Stomach (tissue), 9 donors: ENCODE results near the gene GTSF1L. TPM values are rescaled to one million over a fixed set of nuclear protein-coding genes. Genes with fewer than 3 reads are reported as not detected.

Source experiments
- DNase-seq, 2 donors: peaks; one replicate each; pipeline versions ENCODE4 v3.0.0 to v3.0.0-alpha.2; 2013 to 2019
- H3K27ac ChIP-seq, 5 donors: fragments of 200-600 bp in 4 of 5; sonication (generic) in 4 of 5; one replicate each; pipeline ENCODE4 v1.5.1; 2013 to 2019; ENCODE audit warnings: mild to moderate bottlenecking in 1 of 5, moderate library complexity in 1 of 5
- H3K27me3 ChIP-seq, 3 donors: fragments of 200-600 bp; sonication (generic); one replicate each; pipeline ENCODE4 v1.5.1; 2017 to 2019; ENCODE audit warnings: mixed run types in 1 of 3
- H3K36me3 ChIP-seq, 4 donors: fragments of 200-600 bp; sonication (generic); 1 replicate in 3 of 4; 2 replicates in 1 of 4; pipeline ENCODE4 v1.5.1; 2016 to 2019
- H3K4me1 ChIP-seq, 4 donors: fragments of 200-600 bp; sonication (generic); one replicate each; pipeline ENCODE4 v1.5.1; 2016 to 2019
- H3K4me3 ChIP-seq, 4 donors: fragments of 200-600 bp; sonication (generic) in 3 of 4; one replicate each; pipeline ENCODE4 v1.5.1; 2016 to 2019; ENCODE audit warnings: mild to moderate bottlenecking in 1 of 4
- H3K9me3 ChIP-seq, 4 donors: fragments of 200-600 bp; sonication (generic); one replicate each; pipeline ENCODE4 v1.5.1; 2016 to 2019
- CTCF ChIP-seq, 7 experiments: fragments of 450-650 bp in 4 of 7; fragments of 200-600 bp in 3 of 7; sonication (generic) in 3 of 7; IDR thresholded peaks; one replicate each; pipeline ENCODE4 v1.5.1; 2016 to 2019; ENCODE audit warnings: antibody characterized with exemption in 7 of 7, control low read depth in 2 of 7, mild to moderate bottlenecking in 1 of 7
- EP300 ChIP-seq: sonication (generic); formaldehyde crosslinking; IDR thresholded peaks from one replicate; pipeline ENCODE4 v1.6.1; 2017; ENCODE audit warnings: antibody characterized with exemption
- POLR2A ChIP-seq, 4 donors: fragments of 450-650 bp; IDR thresholded peaks; one replicate each; pipeline ENCODE4 v1.6.1; 2016; ENCODE audit warnings: antibody characterized with exemption in 4 of 4, control low read depth in 2 of 4, mild to moderate bottlenecking in 1 of 4, moderate library complexity in 1 of 4
- POLR2AphosphoS5 ChIP-seq, 3 donors: sonication (generic); formaldehyde crosslinking; IDR thresholded peaks; one replicate each; pipeline ENCODE4 v1.6.1; 2016; ENCODE audit warnings: antibody characterized with exemption in 3 of 3
- WGBS, 5 donors: extraction: QIAGEN DNeasy Blood & Tissue Kit in 3 of 5; methylation state at CpG; one replicate each; pipeline versions ENCODE4 v1.1.5 to v1.1.7; 2013 to 2018; 5-methylcytosine and 5-hydroxymethylcytosine counted together
- intact Hi-C: fragments of 100-400 bp; cut with DNase I; formaldehyde crosslinking; loops from one replicate; pipeline ENCODE4 v1.15.1; 2023; ENCODE audit warnings: low total_unique reads
- polyA plus RNA-seq, 3 donors: library from polyadenylated mRNA; stranded (reverse); fragments of 200-250 nt; gene quantifications; one replicate each; pipeline ENCODE4 v1.2.3, GENCODE V29; 2013
- total RNA-seq, 5 donors: library from RNA; depleted of rRNA; stranded (reverse); fragments of >200 nt; gene quantifications; one replicate each; pipeline versions ENCODE4 v1.1.0 to v1.2.3, GENCODE V29; 2014 to 2016
- donor health status: healthy with polysubstance abuse.
- donor health status: Bipolar disorder and iron deficiency.
- donor health status: healthy.

The GTSF1L gene
- total and polyA plus RNA-seq, 8 donors: not detected

DNA sequence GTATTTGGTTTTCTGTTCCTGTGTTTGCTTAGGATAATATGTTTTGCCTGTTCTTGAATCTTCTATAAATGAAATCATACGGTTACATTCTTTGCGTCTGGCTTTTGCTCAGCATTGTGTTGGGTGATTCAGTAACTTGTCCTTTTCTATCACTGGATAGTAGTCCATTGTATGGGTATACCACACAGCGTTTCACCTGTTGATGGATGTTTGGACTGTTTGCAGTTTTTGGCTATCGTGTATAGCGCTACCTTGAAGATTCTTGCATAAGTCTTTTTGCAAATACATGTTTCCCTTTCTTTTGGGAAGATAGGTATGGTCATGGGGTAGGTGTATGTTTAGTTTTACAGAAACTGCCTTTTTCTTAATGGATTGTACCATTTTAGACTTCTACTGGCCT, 50.4 kb downstream of the GTSF1L start:
- Histone ChIP-seq H3K27me3 (peaks cover 0 to 5% (median 0%) of the 10 kb centered on the region in 3 donors), H3K4me1 (no peaks in the 10 kb centered on the region), H3K36me3 (no peaks in the 10 kb centered on the region), H3K27ac (no peak overlapping the region), H3K4me3 (no peak overlapping the region), H3K9me3 (no peaks in the 10 kb centered on the region)
- WGBS, 5 donors: 92 to 96% (median 94%) methylated on average over 5 of the region's 5 CpGs
- no peak for DNase-seq
- TF ChIP-seq POLR2A (IDR thresholded peaks at IDR 0.05) (no peak), EP300 (no peak), CTCF (IDR thresholded peaks at IDR 0.05) (no peak), POLR2AphosphoS5 (IDR thresholded peaks at IDR 0.05) (no peak)
- intact Hi-C loops: no loop called here

Other genes with a start within 250 kb of the GTSF1L start
- 10 to 100 TPM in 3 of 5 donors, 1 to 10 TPM in 2; 8.2 to 28.7 (median 18.4) TPM for gene L3MBTL1, start 219.3 kb downstream of the GTSF1L start, total RNA-seq
- gene L3MBTL1, start 219.3 kb downstream of the GTSF1L start, polyA plus RNA-seq: 1 to 10 TPM in 2 of 3 donors, under 1 TPM in 1; 0.76 to 6.5 (median 1.7) TPM
- 100 to 1,000 TPM in 1 of 5 donors, 10 to 100 TPM in 4; 21.7 to 118 (median 51.4) TPM for gene SGK2, start 168.0 kb downstream of the GTSF1L start, total RNA-seq
- 10 to 100 TPM in 2 of 3 donors, 1 to 10 TPM in 1; 2.1 to 19.2 (median 15.3) TPM for gene SGK2, start 168.0 kb downstream of the GTSF1L start, polyA plus RNA-seq
- 10 to 100 TPM in 1 of 5 donors, 1 to 10 TPM in 2, under 1 TPM in 1, not detected in 1; 0.45 to 41.5 (median 6.4) TPM for gene IFT52, start 136.1 kb downstream of the GTSF1L start, total RNA-seq
- gene IFT52, start 136.1 kb downstream of the GTSF1L start, polyA plus RNA-seq: 10 to 100 TPM; 12.9 to 24.9 (median 17.6) TPM
- gene MYBL2, start 59.9 kb downstream of the GTSF1L start, total RNA-seq: 10 to 100 TPM in 1 of 5 donors, 1 to 10 TPM in 4; 4.3 to 25.1 (median 5.8) TPM
- 1 to 10 TPM; 4.1 to 9.5 (median 6.4) TPM for gene MYBL2, start 59.9 kb downstream of the GTSF1L start, polyA plus RNA-seq
- gene TOX2, start 187.8 kb upstream of the GTSF1L start, total RNA-seq: 1 to 10 TPM in 3 of 5 donors, under 1 TPM in 1, not detected in 1; 0.87 to 7.0 (median 3.6) TPM
- 10 to 100 TPM; 13.3 to 20.2 (median 15.1) TPM for gene TOX2, start 187.8 kb upstream of the GTSF1L start, polyA plus RNA-seq